K562 (cell line): ENCODE results near the gene RTBDN. TPM values are rescaled to one million over a fixed set of nuclear protein-coding genes. Genes with fewer than 3 reads are reported as not detected.

Experiments used
- ARID4B ChIP-seq: sonication (generic); formaldehyde crosslinking; IDR thresholded peaks from 2 replicates; pipeline ENCODE4 v1.8.0; 2022; ENCODE audit warnings: mild to moderate bottlenecking, missing genetic modification reagents
- CAMTA2 ChIP-seq: fragments of 250-450 bp; sonication (Bioruptor Pico); conservative IDR thresholded peaks from 2 replicates; pipeline ENCODE4 v1.5.1; 2022
- CBFA2T2 ChIP-seq: fragments of 450-650 bp; conservative IDR thresholded peaks from 2 replicates; pipeline ENCODE4 v1.6.1; 2017; ENCODE audit warnings: mild to moderate bottlenecking
- HOXB6 ChIP-seq: fragments of 250-450 bp; sonication (Bioruptor Pico); IDR thresholded peaks from 2 replicates; pipeline ENCODE4 v1.5.1; 2022; ENCODE audit warnings: mild to moderate bottlenecking, borderline replicate concordance
- NCOR1 ChIP-seq: fragments of 450-650 bp; IDR thresholded peaks from 2 replicates; pipeline ENCODE4 v1.6.1; 2016; ENCODE audit warnings: mild to moderate bottlenecking, moderate library complexity
- NELFE ChIP-seq: IDR thresholded peaks from 2 replicates; pipeline ENCODE4 v1.6.1; 2011; ENCODE audit warnings: mild to moderate bottlenecking; ENCODE audit not compliant: insufficient read depth, insufficient read length
- PML ChIP-seq: IDR thresholded peaks from 2 replicates; pipeline ENCODE4 v1.6.1; 2012; ENCODE audit warnings: low read length, inconsistent platforms
- STAG1 ChIP-seq: sonication (generic); formaldehyde crosslinking; IDR thresholded peaks from 2 replicates; pipeline ENCODE4 v1.5.0; 2020; ENCODE audit warnings: missing genetic modification reagents, borderline replicate concordance
- VEZF1 ChIP-seq: fragments of 200-800 bp; sonication (Bioruptor generic); IDR thresholded peaks from 2 replicates; pipeline ENCODE4 v1.6.1; 2017; ENCODE audit warnings: missing genetic modification characterization, missing compliant biosample characterization
- XRCC3 ChIP-seq: fragments of 450-650 bp; IDR thresholded peaks from 2 replicates; pipeline ENCODE4 v1.6.1; 2017; ENCODE audit warnings: mild to moderate bottlenecking, moderate library complexity
- ZEB2 ChIP-seq: fragments of 450-650 bp; IDR thresholded peaks from 2 replicates; pipeline ENCODE4 v1.6.1; 2016
- ZNF143 ChIP-seq: sonication (generic); formaldehyde crosslinking; IDR thresholded peaks from 2 replicates; pipeline ENCODE4 v1.9.0; 2022; ENCODE audit warnings: mild to moderate bottlenecking, missing genetic modification reagents
- ZNF583 ChIP-seq: fragments of 250-450 bp; sonication (Bioruptor Pico); IDR thresholded peaks from 2 replicates; pipeline ENCODE4 v1.4.0; 2020
- ZNF699 ChIP-seq: fragments of 250-450 bp; sonication (Bioruptor Pico); IDR thresholded peaks from 2 replicates; pipeline ENCODE4 v1.8.0; 2021; ENCODE audit warnings: mild to moderate bottlenecking, moderate library complexity; ENCODE audit not compliant: insufficient replicate concordance
- polyA plus RNA-seq, 8 experiments: library from polyadenylated mRNA; depleted of rRNA in 4 of 8; stranded (reverse) in 5 of 8; unstranded in 3 of 8; fragments of >200 nt; fragmentation: Nextera tagmentation in 2 of 8; fragmentation: Illumina TruSeq in 1 of 8; extraction: Ambion mirVana in 2 of 8; extraction: Trizol in 1 of 8; gene quantifications; 2 replicates each; pipeline versions ENCODE4 v1.2.1 to v1.2.3, GENCODE V29; 2011 to 2014; ENCODE audit warnings: inconsistent platforms in 1 of 8, missing spikeins in 1 of 8
- total RNA-seq, 7 experiments: library from RNA; depleted of rRNA in 6 of 7; stranded (reverse); fragments of >200 nt in 6 of 7; fragmentation: Illumina TruSeq in 2 of 7; extraction: Trizol in 2 of 7; gene quantifications; 2 replicates each; pipeline versions ENCODE4 v1.2.1 to v1.2.3, GENCODE V29; 2011 to 2021; ENCODE audit warnings: low replicate concordance in 1 of 7

Gene RTBDN
- total and polyA plus RNA-seq, 9 of the 15 experiments (the other 6 are each of a cell fraction or from before 2014, with no cell fraction given), result 0.20 to 2.3 (median 0.72) TPM; not detected in 1

- peak; percentile 87 for TF ChIP-seq ARID4B (CRISPR knock-in tag)
- TF ChIP-seq CAMTA2 (CRISPR knock-in tag), result no peak
- TF ChIP-seq ZNF143, result no peak
- TF ChIP-seq PML, result no peak; the same call in 1 of the 2 replicates
- peak; percentile 48 for TF ChIP-seq VEZF1 (CRISPR knock-in tag)
- no peak for TF ChIP-seq CBFA2T2
- no peak for TF ChIP-seq ZEB2
- peak; percentile 42 for TF ChIP-seq NCOR1
- TF ChIP-seq HOXB6 (CRISPR knock-in tag), result no peak
- TF ChIP-seq STAG1 (CRISPR knock-in tag), result no peak
- TF ChIP-seq ZNF699 (CRISPR knock-in tag), result no peak
- TF ChIP-seq ZNF583, result no peak
- TF ChIP-seq XRCC3, result no peak
- TF ChIP-seq NELFE, result no peak
Measured at GRCh38 chr19:12793290-12794195, 40.8 kb downstream of the RTBDN start (continued).
